ENCODE results near the gene STX10.

The STX10 gene

DNA sequence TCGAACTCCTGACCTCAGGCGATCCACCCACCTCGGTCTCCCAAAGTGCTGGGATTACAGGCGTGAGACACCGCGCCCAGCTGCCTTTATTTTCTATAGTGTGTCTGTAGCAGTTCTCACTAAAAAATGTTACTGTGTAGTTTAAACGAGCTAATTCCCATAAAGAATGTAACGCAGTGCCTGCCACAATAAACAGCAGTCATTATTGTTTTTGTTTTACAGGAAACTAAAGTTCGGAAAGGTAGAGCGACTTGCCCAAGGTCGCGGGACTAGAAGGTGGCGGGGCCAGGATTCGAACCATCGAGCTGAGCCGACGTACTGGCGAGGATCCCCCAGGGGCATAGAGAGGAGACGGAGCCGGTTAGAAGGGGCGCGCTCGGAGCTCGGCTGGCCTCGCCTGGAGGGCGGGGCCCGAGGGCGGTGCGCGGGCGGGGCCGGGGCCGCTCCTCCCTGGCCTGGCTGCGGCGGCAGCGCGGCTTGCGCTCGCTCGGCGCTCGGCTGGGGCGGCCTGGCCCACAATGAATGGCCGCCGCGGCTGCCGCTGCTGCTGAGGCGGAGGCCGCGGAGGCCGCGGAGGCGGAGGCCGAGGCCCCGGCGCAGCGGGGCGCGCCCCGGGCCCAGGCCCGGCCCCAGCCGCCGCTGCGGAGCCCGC is 32.3 kb downstream of the STX10 start, which contains the start of gene NACC1:
TSS of gene NACC1 (plus strand) at position 493 of the 652 bp plus-strand sequence. CDS start 16,944 bp downstream, outside the sequence.
- DNase-seq, result peak; percentile 88

GRCh38 chr19:13117176-13117771 is 32.9 kb downstream of the STX10 start:
- DNase-seq, result no peak

GRCh38 chr19:13116282-13117175 is 33.6 kb downstream of the STX10 start, which contains the start of gene TRMT1:
TSS of gene TRMT1 (minus strand) at chr19:13116740. CDS start at chr19:13116399, 341 bp downstream.
- DNase-seq, result peak; percentile 84

- no peak for DNase-seq
Measured at GRCh38 chr19:13115936-13116281, 34.3 kb downstream of the STX10 start.

- DNase-seq, result no peak
Measured at GRCh38 chr19:13112555-13112954, 37.6 kb downstream of the STX10 start.

- DNase-seq, result no peak
Measured at GRCh38 chr19:13110099-13110610, 40.0 kb downstream of the STX10 start.

GRCh38 chr19:13109361-13110098 is 40.6 kb downstream of the STX10 start:
- DNase-seq, result no peak

DNA sequence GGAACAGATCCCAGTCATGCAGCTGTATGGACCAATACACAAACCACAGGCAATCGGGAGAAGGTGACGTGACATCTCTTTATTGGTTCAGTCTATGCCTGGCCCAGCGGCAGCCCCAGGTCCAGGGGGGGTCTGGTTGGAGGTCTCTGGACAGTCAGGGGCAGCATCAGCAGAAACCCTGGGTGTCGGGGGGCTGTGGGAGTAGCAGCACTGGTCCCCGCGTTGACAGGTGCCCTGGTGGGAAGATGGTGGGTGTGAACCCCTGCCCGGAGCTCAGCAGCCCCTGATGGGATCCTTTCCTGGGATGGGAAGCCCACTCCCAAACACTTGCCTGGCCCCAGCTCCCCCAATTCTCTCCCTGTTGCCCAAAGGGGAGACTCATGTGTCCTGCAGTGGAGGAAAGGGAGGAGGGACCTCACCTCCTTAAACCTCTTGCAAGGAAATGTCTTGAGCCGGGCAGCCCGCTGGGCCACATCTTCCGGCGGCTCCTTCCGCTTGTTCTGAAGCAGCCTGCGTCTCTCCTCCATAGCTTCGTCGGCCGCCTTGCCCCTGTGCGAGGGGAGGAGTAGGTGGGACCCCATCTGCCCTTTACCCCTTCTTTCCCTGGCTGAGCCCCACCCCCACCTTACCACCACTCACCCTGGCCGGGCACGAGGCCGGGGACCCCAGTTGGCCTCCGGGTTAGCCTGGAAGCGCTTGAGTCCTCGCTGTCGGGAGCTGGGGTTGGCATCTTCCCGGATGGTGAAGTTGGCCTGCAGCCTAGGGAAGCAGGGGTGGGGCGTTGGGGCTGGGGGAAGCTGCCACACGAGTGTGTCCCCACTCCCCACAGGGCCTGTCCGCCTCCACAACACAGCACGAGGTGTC is 45.1 kb downstream of the STX10 start:
- DNase-seq, result no peak

- no peak for DNase-seq
Measured at GRCh38 chr19:13104360-13104847, 45.8 kb downstream of the STX10 start.

DNA sequence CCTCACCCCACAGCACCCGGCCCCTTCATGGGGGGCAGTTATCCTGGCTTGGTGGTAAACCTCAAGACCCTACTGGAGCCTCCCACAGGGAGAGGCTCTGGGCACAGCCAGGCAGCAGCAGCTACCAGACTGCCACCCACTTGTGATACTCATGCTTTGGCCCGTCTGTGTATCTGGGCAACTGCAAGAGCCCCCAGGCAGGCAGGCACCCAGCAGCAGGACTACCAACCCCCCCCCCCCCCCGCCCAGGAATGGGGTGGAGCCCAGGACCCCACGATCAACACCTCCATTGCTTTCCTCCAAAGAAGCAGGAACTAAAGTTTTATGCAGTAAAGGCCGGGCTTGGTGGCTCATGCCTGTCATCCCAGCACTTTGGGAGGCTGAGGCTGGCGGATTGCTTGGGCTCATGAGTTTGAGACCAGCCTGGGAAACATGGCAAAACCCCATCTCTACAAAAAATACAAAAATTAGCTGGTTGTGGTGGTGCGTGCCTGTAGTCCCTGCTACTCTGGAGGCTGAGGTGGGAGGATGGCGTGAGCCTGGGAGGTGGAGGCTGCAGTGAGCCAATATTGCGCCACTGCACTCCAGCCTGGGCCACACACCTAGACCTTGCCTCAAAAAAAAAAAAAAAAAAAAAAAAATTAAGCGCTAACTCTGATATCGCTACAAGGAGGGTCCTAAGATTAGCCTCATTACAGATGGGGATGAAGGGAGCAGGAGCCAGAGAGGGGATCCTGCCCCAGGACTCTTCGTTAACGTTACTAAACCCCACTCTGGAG is 46.4 kb downstream of the STX10 start:
- DNase-seq, result no peak

- no peak for DNase-seq
Measured at GRCh38 chr19:13102666-13103580, 47.3 kb downstream of the STX10 start, which contains the start of gene LYL1. TSS of gene LYL1 (minus strand) at chr19:13102858. CDS start at chr19:13101171, 1,687 bp downstream.

GRCh38 chr19:13102416-13102665 is 47.8 kb downstream of the STX10 start:
- DNase-seq, result no peak

- no peak for DNase-seq
Measured at GRCh38 chr19:13101590-13102415, 48.4 kb downstream of the STX10 start.

DNA sequence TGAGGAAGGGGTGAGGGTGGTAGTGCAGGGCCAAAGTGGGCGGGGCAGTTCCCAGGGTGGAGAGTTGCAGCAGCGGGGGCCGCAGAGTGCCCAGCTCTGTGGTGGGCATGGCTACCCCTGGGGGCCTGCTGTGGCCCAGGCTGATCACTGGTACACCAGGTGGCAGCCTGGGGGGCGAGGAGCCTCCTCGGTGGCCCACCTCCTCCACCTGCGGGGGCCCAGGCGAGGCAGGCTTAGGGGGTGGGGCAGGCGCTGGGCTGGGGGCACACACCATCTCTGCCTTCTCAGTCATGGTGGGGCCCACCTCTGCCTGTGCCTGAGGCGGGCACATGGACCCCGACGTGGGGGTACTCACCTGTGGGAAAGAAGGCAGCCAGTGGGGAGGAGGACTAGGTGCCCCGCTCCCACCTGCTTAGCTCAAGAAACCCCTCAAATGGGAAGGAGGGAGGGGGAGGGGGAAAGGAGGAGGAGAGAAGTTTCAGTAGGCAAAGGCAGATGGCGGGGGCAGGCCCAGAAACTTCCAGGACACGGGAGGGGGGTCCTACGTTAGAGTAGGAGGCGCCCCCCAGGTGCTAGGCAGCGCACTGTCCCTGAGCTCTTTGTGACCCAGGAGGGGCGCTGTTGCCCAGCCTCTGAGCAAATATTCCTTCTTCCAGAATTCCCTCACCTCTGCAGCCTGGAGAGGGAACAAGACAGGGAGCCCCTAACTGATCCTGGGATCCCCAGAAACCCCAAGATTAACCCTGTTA is 49.2 kb downstream of the STX10 start:
- no peak for DNase-seq

DNA sequence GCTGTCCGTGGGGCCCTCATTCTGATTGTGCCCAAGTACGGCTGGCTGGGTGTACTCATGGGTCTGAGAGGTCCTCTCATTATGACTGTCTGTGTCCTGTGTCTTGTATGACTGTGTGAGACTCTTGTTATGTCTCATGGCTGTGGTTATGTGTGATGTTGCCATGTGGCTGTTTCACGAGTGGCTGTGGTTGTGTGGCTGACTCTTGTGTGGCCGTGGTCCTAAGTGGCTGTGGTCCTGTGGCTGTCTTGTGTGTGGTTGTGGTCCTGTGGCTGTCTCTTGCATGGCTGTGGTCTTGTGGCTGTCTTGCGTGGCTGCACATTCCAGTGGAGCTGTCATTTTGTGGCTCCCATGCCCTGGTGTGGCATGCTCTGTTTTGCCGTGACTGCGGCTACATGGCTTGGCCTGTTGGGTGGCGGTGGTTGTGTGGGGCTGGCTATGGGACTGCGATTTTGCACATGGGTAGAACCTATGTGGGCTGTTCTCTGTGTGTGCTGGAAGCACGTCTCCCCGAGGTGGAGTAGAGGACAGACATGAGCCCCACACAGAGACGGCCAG is 50.1 kb downstream of the STX10 start:
- no peak for DNase-seq

DNA sequence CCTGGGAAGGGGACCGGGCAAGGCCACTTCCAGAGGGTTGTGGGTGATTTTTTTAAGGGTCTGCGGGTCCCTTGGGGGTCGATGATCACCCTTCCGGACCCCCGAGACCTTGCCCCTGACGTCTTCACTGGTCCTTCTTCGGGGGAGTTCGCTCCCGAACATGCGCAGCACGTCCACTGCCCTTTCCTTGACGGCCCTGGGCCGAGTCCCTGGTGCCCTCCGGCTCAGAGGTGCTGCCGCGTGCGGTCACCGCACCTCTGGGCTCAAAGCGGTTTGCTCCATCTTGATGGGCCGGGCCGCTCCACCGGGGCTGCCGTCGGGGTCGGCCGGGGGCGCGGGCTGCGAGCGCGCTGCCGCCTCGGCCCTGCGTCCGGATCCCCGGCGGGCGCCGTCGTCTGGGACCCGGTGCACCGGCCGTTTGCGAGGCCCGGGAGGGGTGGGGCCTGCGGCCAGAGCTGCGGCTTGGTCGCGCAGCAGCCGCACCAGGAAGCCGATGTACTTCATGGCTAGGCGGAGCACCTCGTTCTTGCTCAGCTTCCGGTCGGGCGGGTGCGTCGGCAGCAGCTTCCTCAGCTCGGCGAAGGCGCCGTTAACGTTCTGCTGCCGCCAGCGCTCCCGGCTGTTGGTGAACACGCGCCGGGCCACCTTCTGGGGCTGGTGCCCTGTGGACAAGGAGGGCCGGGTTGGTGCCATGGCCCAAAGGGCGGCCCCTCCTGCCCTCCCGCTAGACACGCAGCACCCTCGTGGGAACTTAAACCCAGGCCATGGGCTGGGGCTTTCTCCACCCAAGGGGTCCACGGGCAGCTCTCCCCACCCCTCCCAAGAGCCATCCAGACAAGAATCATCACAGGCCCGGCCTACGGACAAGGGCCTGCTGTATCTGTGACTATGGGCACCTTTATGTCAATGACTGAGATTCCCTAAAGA is 50.8 kb downstream of the STX10 start:
- peak; percentile 29 for DNase-seq
